Esophagus muscularis mucosa (tissue), 3 donors: ENCODE results near the gene SH2D3C.

ENCODE experiments used
- CTCF ChIP-seq, 3 experiments: fragments of 200-600 bp in 2 of 3; fragments of 450-650 bp in 1 of 3; sonication (generic) in 2 of 3; IDR thresholded peaks; one replicate each; pipeline ENCODE4 v1.5.1; 2017 to 2019; ENCODE audit warnings: antibody characterized with exemption in 3 of 3, mild to moderate bottlenecking in 2 of 3, moderate library complexity in 1 of 3
- POLR2A ChIP-seq: fragments of 450-650 bp; IDR thresholded peaks from one replicate; pipeline ENCODE4 v1.6.1; 2017; ENCODE audit warnings: antibody characterized with exemption, moderate library complexity, mild to moderate bottlenecking, low read depth
- POLR2AphosphoS5 ChIP-seq, 2 donors: sonication (generic); formaldehyde crosslinking; IDR thresholded peaks; one replicate each; pipeline ENCODE4 v1.6.1; 2017; ENCODE audit warnings: antibody characterized with exemption in 2 of 2

GRCh38 chr9:127770905-127771569 lies 7.4 kb downstream of the SH2D3C start:
- TF ChIP-seq CTCF (IDR thresholded peaks at IDR 0.05) = peak in 1 of 3 experiments; percentile 10
- peak; percentile 9 for TF ChIP-seq POLR2A
- peak; percentile 71 to 81 for TF ChIP-seq POLR2AphosphoS5 (IDR thresholded peaks at IDR 0.05)
